B cell (primary cell): Measurements from ENCODE around the gene WFDC9.
"Not testable (repeated sequence)": the region's sequence is repeated elsewhere in the genome, so short reads cannot be mapped to it uniquely, and the experiment has no call there.

ENCODE experiments used
- EZH2 ChIP-seq: IDR thresholded peaks from 2 replicates; pipeline ENCODE4 v1.6.1; 2012; ENCODE audit warnings: borderline replicate concordance, low read depth, mild to moderate bottlenecking, moderate library complexity, low read length; ENCODE audit not compliant: insufficient read depth, poor library complexity, severe bottlenecking
- TF ChIP-seq, protein P1 (sequence below): fragments of 200-600 bp; IDR thresholded peaks from one replicate; pipeline ENCODE4 v1.8.0; 2022; ENCODE audit warnings: antibody characterized with exemption, mild to moderate bottlenecking

- TF ChIP-seq, protein P1, sequence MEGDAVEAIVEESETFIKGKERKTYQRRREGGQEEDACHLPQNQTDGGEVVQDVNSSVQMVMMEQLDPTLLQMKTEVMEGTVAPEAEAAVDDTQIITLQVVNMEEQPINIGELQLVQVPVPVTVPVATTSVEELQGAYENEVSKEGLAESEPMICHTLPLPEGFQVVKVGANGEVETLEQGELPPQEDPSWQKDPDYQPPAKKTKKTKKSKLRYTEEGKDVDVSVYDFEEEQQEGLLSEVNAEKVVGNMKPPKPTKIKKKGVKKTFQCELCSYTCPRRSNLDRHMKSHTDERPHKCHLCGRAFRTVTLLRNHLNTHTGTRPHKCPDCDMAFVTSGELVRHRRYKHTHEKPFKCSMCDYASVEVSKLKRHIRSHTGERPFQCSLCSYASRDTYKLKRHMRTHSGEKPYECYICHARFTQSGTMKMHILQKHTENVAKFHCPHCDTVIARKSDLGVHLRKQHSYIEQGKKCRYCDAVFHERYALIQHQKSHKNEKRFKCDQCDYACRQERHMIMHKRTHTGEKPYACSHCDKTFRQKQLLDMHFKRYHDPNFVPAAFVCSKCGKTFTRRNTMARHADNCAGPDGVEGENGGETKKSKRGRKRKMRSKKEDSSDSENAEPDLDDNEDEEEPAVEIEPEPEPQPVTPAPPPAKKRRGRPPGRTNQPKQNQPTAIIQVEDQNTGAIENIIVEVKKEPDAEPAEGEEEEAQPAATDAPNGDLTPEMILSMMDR, result not testable (repeated sequence)
- not testable (repeated sequence) for TF ChIP-seq EZH2
Measured at GRCh38 chr20:45651726-45652125, 20.6 kb upstream of the WFDC9 start.
